H1 (cell line): ENCODE results near the gene RPS27. TPM values are rescaled to one million over a fixed set of nuclear protein-coding genes. Genes with fewer than 3 reads are reported as not detected.

Source experiments
- CTCF ChIA-PET: fragments of 300-600 bp; sonication (Branson Sonifier 250); formaldehyde crosslinking; loops from one replicate; lab custom pipeline; 2021; ENCODE audit not compliant: partially characterized antibody; lab: Charles Lee
- POLR2A ChIA-PET: fragments of 300-600 bp; sonication (Branson Sonifier 250); formaldehyde crosslinking; loops from one replicate; lab custom pipeline; 2021; ENCODE audit warnings: inconsistent platforms; ENCODE audit not compliant: partially characterized antibody; lab: Charles Lee
- DNase-seq, 2 experiments: peaks; one replicate each; pipeline versions ENCODE4 v3.0.0 to v3.0.0-alpha.2; 2010 to 2022; ENCODE audit warnings: low spot score in 2 of 2, low read depth in 1 of 2, mixed read lengths in 1 of 2
- FAIRE-seq: peaks from 2 replicates; lab custom pipeline; 2011; peaks lifted over from hg19 to GRCh38; lab: Jason Lieb, UNC
- H2AFZ ChIP-seq: 2 replicates; pipeline ENCODE4 v1.8.1; 2012; ENCODE audit warnings: low read length, inconsistent platforms
- H2AK5ac ChIP-seq: 2 replicates; pipeline ENCODE4 v1.6.1; 2013; ENCODE audit warnings: low read depth, low read length
- H2BK120ac ChIP-seq: replicated peaks from 2 replicates; pipeline ENCODE3; 2013; ENCODE audit warnings: low read depth, low read length, inconsistent platforms
- H2BK12ac ChIP-seq: 2 replicates; pipeline ENCODE4 v1.6.1; 2013; ENCODE audit warnings: low read depth, low read length
- H2BK15ac ChIP-seq: 2 replicates; pipeline ENCODE4 v1.6.1; 2013; ENCODE audit warnings: low read length
- H2BK20ac ChIP-seq: 2 replicates; pipeline ENCODE4 v1.6.1; 2013; ENCODE audit warnings: low read length
- H2BK5ac ChIP-seq: 2 replicates; pipeline ENCODE4 v1.6.1; 2013; ENCODE audit warnings: low read depth, low read length
- H3K14ac ChIP-seq: 2 replicates; pipeline ENCODE4 v1.6.1; 2013; ENCODE audit warnings: inconsistent platforms; ENCODE audit not compliant: insufficient read length
- H3K18ac ChIP-seq: 2 replicates; pipeline ENCODE4 v1.6.1; 2013; ENCODE audit warnings: low read length; ENCODE audit errors: extremely low read depth
- H3K23ac ChIP-seq: 2 replicates; pipeline ENCODE4 v1.6.1; 2013; ENCODE audit warnings: inconsistent platforms; ENCODE audit not compliant: insufficient read length
- H3K23me2 ChIP-seq: 2 replicates; pipeline ENCODE4 v1.6.1; 2013; ENCODE audit warnings: low read depth, low read length
- H3K27ac ChIP-seq: 2 replicates; pipeline ENCODE4 v1.6.1; 2011; ENCODE audit warnings: low read depth, low read length, inconsistent platforms
- H3K27me3 ChIP-seq, 4 experiments: replicated peaks in 1 of 4; 1 replicate in 1 of 4; 2 replicates in 3 of 4; pipeline versions ENCODE4 v1.6.1 to v1.8.1; 2011 to 2013; ENCODE audit warnings: low read length in 3 of 4, mild to moderate bottlenecking in 3 of 4, inconsistent platforms in 2 of 4, mixed read lengths in 2 of 4, moderate library complexity in 1 of 4; ENCODE audit not compliant: control insufficient read depth in 3 of 4, insufficient read depth in 3 of 4; ENCODE audit errors: extremely low read depth in 1 of 4
- H3K36me3 ChIP-seq, 4 experiments: 2 replicates each; pipeline versions ENCODE4 v1.6.1 to v1.8.1; 2011 to 2013; ENCODE audit warnings: mild to moderate bottlenecking in 4 of 4, low read length in 3 of 4, moderate library complexity in 2 of 4, control low read depth in 1 of 4, inconsistent platforms in 1 of 4; ENCODE audit not compliant: insufficient read depth in 4 of 4, control insufficient read depth in 2 of 4
- H3K4ac ChIP-seq: replicated peaks from 2 replicates; pipeline ENCODE3; 2013; ENCODE audit warnings: low read length, low read depth, mixed read lengths, inconsistent platforms; ENCODE audit not compliant: insufficient read length
- H3K4me1 ChIP-seq, 4 experiments: replicated peaks in 1 of 4; 1 replicate in 1 of 4; 2 replicates in 3 of 4; pipeline versions ENCODE4 v1.6.1 to v1.8.1; 2011 to 2013; ENCODE audit warnings: low read length in 3 of 4, inconsistent platforms in 2 of 4, mixed read lengths in 1 of 4; ENCODE audit not compliant: insufficient read depth in 4 of 4, control insufficient read depth in 3 of 4
- H3K4me2 ChIP-seq, 2 experiments: 2 replicates each; pipeline versions ENCODE4 v1.6.1 to v1.8.1; 2011 to 2013; ENCODE audit warnings: low read depth in 2 of 2, low read length in 2 of 2, control low read depth in 1 of 2, inconsistent platforms in 1 of 2, mild to moderate bottlenecking in 1 of 2; ENCODE audit not compliant: insufficient read depth in 1 of 2
- H3K4me3 ChIP-seq, 4 experiments: fragments of 200-600, 300-600 bp in 1 of 4; sonication (generic), shearing (Covaris generic), sonication (Bioruptor Twin) in 1 of 4; 2 replicates each; pipeline versions ENCODE4 v1.5.1 to v1.8.1; 2011 to 2016; ENCODE audit warnings: low read length in 4 of 4, low read depth in 3 of 4, control low read depth in 2 of 4, inconsistent platforms in 2 of 4, mild to moderate bottlenecking in 2 of 4, mixed read lengths in 1 of 4, moderate library complexity in 1 of 4; ENCODE audit not compliant: insufficient read depth in 2 of 4; ENCODE audit errors: extremely low read depth in 1 of 4
- H3K56ac ChIP-seq: replicated peaks from 2 replicates; pipeline ENCODE3; 2013; ENCODE audit warnings: low read depth, mild to moderate bottlenecking, mixed read lengths, low read length, inconsistent platforms; ENCODE audit not compliant: insufficient read length
- H3K79me1 ChIP-seq: 2 replicates; pipeline ENCODE4 v1.6.1; 2013; ENCODE audit warnings: low read depth, low read length, control low read depth
- H3K79me2 ChIP-seq, 2 experiments: 2 replicates each; pipeline versions ENCODE4 v1.6.1 to v1.8.1; 2012 to 2013; ENCODE audit warnings: low read length in 2 of 2, mild to moderate bottlenecking in 2 of 2, inconsistent platforms in 1 of 2; ENCODE audit not compliant: insufficient read depth in 2 of 2, control insufficient read depth in 1 of 2
- H3K9ac ChIP-seq, 4 experiments: replicated peaks in 1 of 4; 1 replicate in 1 of 4; 2 replicates in 3 of 4; pipeline versions ENCODE4 v1.6.1 to v1.8.1; 2011 to 2013; ENCODE audit warnings: low read depth in 3 of 4, low read length in 3 of 4, control low read depth in 2 of 4, mild to moderate bottlenecking in 2 of 4, moderate library complexity in 2 of 4, inconsistent platforms in 1 of 4; ENCODE audit errors: extremely low read depth in 1 of 4
- H3K9me3 ChIP-seq, 2 experiments: 2 replicates each; pipeline versions ENCODE4 v1.6.1 to v1.8.1; 2012 to 2013; ENCODE audit warnings: mild to moderate bottlenecking in 2 of 2, moderate library complexity in 2 of 2, control low read depth in 1 of 2, inconsistent platforms in 1 of 2, low read depth in 1 of 2, low read length in 1 of 2, mixed read lengths in 1 of 2; ENCODE audit not compliant: insufficient read depth in 2 of 2
- H4K20me1 ChIP-seq, 2 experiments: replicated peaks in 1 of 2; 2 replicates each; pipeline versions ENCODE3 to v1.8.1; 2011 to 2013; ENCODE audit warnings: inconsistent platforms in 2 of 2, low read length in 2 of 2, mild to moderate bottlenecking in 1 of 2; ENCODE audit not compliant: insufficient read depth in 2 of 2, control insufficient read depth in 1 of 2
- H4K5ac ChIP-seq: 2 replicates; pipeline ENCODE4 v1.6.1; 2013; ENCODE audit warnings: low read length, low read depth, mixed read lengths, inconsistent platforms; ENCODE audit not compliant: insufficient read length
- H4K8ac ChIP-seq: 2 replicates; pipeline ENCODE4 v1.8.0; 2013; ENCODE audit warnings: mild to moderate bottlenecking, moderate library complexity, low read length, inconsistent platforms; ENCODE audit not compliant: insufficient read depth; ENCODE audit errors: extremely low read depth
- H4K91ac ChIP-seq: replicated peaks from 2 replicates; pipeline ENCODE3; 2013; ENCODE audit warnings: low read length, mixed read lengths, inconsistent platforms; ENCODE audit not compliant: insufficient read length
- BRCA1 ChIP-seq: IDR thresholded peaks from 2 replicates; pipeline ENCODE4 v1.6.1; 2012; ENCODE audit warnings: low read depth, low read length, improper control_type of control experiment
- EGR1 ChIP-seq: IDR thresholded peaks from 2 replicates; pipeline ENCODE4 v1.6.1; 2011; ENCODE audit warnings: low read depth, low read length, borderline replicate concordance
- FOSL1 ChIP-seq: IDR thresholded peaks from 2 replicates; pipeline ENCODE4 v1.6.1; 2011; ENCODE audit warnings: mild to moderate bottlenecking, low read depth, low read length, moderate library complexity; ENCODE audit not compliant: insufficient read depth
- HDAC2 ChIP-seq, 2 experiments: fragments of 300-600 bp in 1 of 2; sonication (generic) in 1 of 2; IDR thresholded peaks; 2 replicates each; pipeline ENCODE4 v1.6.1; 2011 to 2012; ENCODE audit warnings: low read depth in 2 of 2, low read length in 2 of 2, mild to moderate bottlenecking in 2 of 2, moderate library complexity in 2 of 2, borderline replicate concordance in 1 of 2, inconsistent platforms in 1 of 2
- HDAC6 ChIP-seq: IDR thresholded peaks from one replicate; pipeline ENCODE4 v1.7.1; 2012; ENCODE audit warnings: low read depth, mild to moderate bottlenecking, inconsistent platforms, low read length, moderate library complexity
- KDM4A ChIP-seq: IDR thresholded peaks from one replicate; pipeline ENCODE4 v1.7.1; 2012; ENCODE audit warnings: low read depth, mild to moderate bottlenecking, moderate library complexity, low read length, inconsistent platforms; ENCODE audit not compliant: severe bottlenecking
- RFX5 ChIP-seq: IDR thresholded peaks from 2 replicates; pipeline ENCODE4 v1.6.1; 2011; ENCODE audit warnings: low read depth, low read length, improper control_type of control experiment, borderline replicate concordance
- RNF2 ChIP-seq: fragments of 200-900, 300-1000 bp; sonication (generic); IDR thresholded peaks from 2 replicates; pipeline ENCODE4 v1.7.1; 2016; ENCODE audit warnings: borderline replicate concordance, low read depth, mild to moderate bottlenecking, antibody characterized with exemption, low read length; ENCODE audit not compliant: poor library complexity, severe bottlenecking; ENCODE audit errors: missing control alignments
- RXRA ChIP-seq: IDR thresholded peaks from 2 replicates; pipeline ENCODE4 v1.6.1; 2011; ENCODE audit warnings: low read depth, mild to moderate bottlenecking, low read length, moderate library complexity; ENCODE audit not compliant: insufficient read depth
- SIRT6 ChIP-seq: IDR thresholded peaks from one replicate; pipeline ENCODE4 v1.7.1; 2012; ENCODE audit warnings: low read length, inconsistent platforms
- SIX5 ChIP-seq: IDR thresholded peaks from 2 replicates; pipeline ENCODE4 v1.6.1; 2011; ENCODE audit warnings: mild to moderate bottlenecking, low read depth, low read length
- SP4 ChIP-seq: IDR thresholded peaks from 2 replicates; pipeline ENCODE4 v1.6.1; 2012; ENCODE audit warnings: low read length, inconsistent platforms
- TEAD4 ChIP-seq: IDR thresholded peaks from 2 replicates; pipeline ENCODE4 v1.6.1; 2012; ENCODE audit warnings: low read depth, low read length, inconsistent platforms, mixed read lengths
- WGBS, 2 experiments: shearing (Covaris generic) in 1 of 2; methylation state at CpG; one replicate each; pipeline versions ENCODE4 v1.1.6 to v1.1.7; 2013 to 2015; ENCODE audit warnings: low lambda C conversion rate in 2 of 2, mixed read lengths in 2 of 2, inconsistent platforms in 1 of 2, low coverage in 1 of 2, missing lambda C conversion rate in 1 of 2; ENCODE audit not compliant: insufficient replicate concordance in 2 of 2, insufficient coverage in 1 of 2, insufficient read length in 1 of 2; ENCODE audit errors: extremely low coverage in 1 of 2, missing lambda C conversion rate in 1 of 2; 5-methylcytosine and 5-hydroxymethylcytosine counted together
- polyA plus RNA-seq, 7 experiments: library from polyadenylated mRNA; depleted of rRNA in 3 of 7; stranded (reverse) in 5 of 7; unstranded in 2 of 7; fragments of >200 nt in 5 of 7; fragments of 200-250 nt in 2 of 7; gene quantifications; 1 replicate in 5 of 7; 2 replicates in 1 of 7; 4 replicates in 1 of 7; pipeline versions ENCODE4 v1.2.1 to v1.2.3, GENCODE V29; 2011 to 2013; ENCODE audit warnings: missing spikeins in 2 of 7, mixed read lengths in 2 of 7
- total RNA-seq: library from RNA; stranded (reverse); fragmentation: NEBNext Ultra II Directional; extraction: Animal tissue kit (Norgen Biotek cat#: 25700); gene quantifications from 2 replicates; pipeline ENCODE4 v1.2.1, GENCODE V29; 2021

RPS27 gene
- total and polyA plus RNA-seq, 2 of the 8 experiments (the other 6 are each of a cell fraction or from before 2014, with no cell fraction given), result 1,810 to 3,155 TPM

GRCh38 chr1:153995202-153995601 lies 4.6 kb downstream of the RPS27 start:
- Histone ChIP-seq H3K23ac (no peak overlapping the region), H2AK5ac (no peak overlapping the region), H3K9me3 (peaks cover 0 to 3% of the 10 kb centered on the region in 2 experiments; a peak in 1 of 4 replicates), H3K79me2 (peaks cover 0 to 19% of the 10 kb centered on the region in 2 experiments; a peak in 3 of 4 replicates), H2BK20ac (no peak overlapping the region), H3K4ac (no peak overlapping the region), H2BK120ac (no peak overlapping the region), H2AFZ (no peak overlapping the region), H2BK15ac (no peak overlapping the region), H3K9ac (no peak overlapping the region), H2BK12ac (no peak overlapping the region), H4K20me1 (peaks cover 0 to 8% of the 10 kb centered on the region in 2 experiments), H3K4me1 (peaks cover 0 to 8% (median 3%) of the 10 kb centered on the region in 4 experiments; a peak in 4 of 7 replicates), H3K56ac (no peak overlapping the region), H3K4me2 (no peak overlapping the region), H3K27ac (no peak overlapping the region), H3K4me3 (no peak overlapping the region), H3K36me3 (peaks cover 14 to 45% (median 28%) of the 10 kb centered on the region in 4 experiments), H3K79me1 (no peaks in the 10 kb centered on the region), H4K8ac (no peak overlapping the region), H2BK5ac (no peak overlapping the region), H3K14ac (no peak overlapping the region), H3K18ac (no peak overlapping the region), H3K27me3 (no peaks in the 10 kb centered on the region), H4K91ac (no peak overlapping the region), H4K5ac (no peak overlapping the region), H3K23me2 (peaks cover 9% of the 10 kb centered on the region)
- WGBS, 2 experiments, result 96% methylated on average over 3 of the region's 3 CpGs; no CpG with 5 or more reads in 1 of the 2 experiments
- CTCF ChIA-PET, result interaction anchor here (1.2 to 1.4 kb wide), 2 partner anchors 9 to 151 kb away, joined by 3 to 5 read pairs; partner anchors contain the start of gene RAB13
- POLR2A ChIA-PET, result interaction anchor here (0.6 to 13.2 kb wide), 13 partner anchors 7 to 440 kb away, joined by 3 to 454 read pairs (median 7); partner anchors contain the start of genes CREB3L4, CRTC2, JTB and RAB13
- DNase-seq (no peak), FAIRE-seq (no peak)
- TF ChIP-seq RNF2 (no peak), EGR1 (no peak), SP4 (no peak), HDAC6 (no peak), KDM4A (no peak), TEAD4 (no peak), RFX5 (no peak), SIX5 (no peak), FOSL1 (no peak), BRCA1 (no peak), SIRT6 (no peak), HDAC2 (IDR thresholded peaks at IDR 0.05; ENCODE audit: borderline replicate concordance in 1 of 2, low read depth in 2 of 2, low read length in 2 of 2) (no peak), RXRA (no peak)
